SK-N-SH (cell line): ENCODE measurements around the gene PEDS1. TPM values are rescaled to one million over a fixed set of nuclear protein-coding genes. Genes with fewer than 3 reads are reported as not detected.

Source experiments
- CTCF ChIA-PET: fragments of 300-600, 350-600 bp; formaldehyde crosslinking; extraction: SDS; loops from one replicate; lab custom pipeline; 2021; lab: Yijun Ruan, JAX
- POLR2A ChIA-PET: fragments of 350-600 bp; sonication (Branson Sonifier 250); formaldehyde crosslinking; extraction: SDS; loops from one replicate; lab custom pipeline; 2020; ENCODE audit warnings: antibody characterized with exemption, inconsistent platforms; lab: Yijun Ruan, JAX
- DNase-seq: peaks from one replicate; pipeline ENCODE4 v3.0.0; 2012
- H2AFZ ChIP-seq: fragments of 200-600 bp; sonication (generic); 2 replicates; pipeline ENCODE4 v1.8.1; 2016; ENCODE audit warnings: antibody characterized with exemption, mild to moderate bottlenecking, low read depth
- H3F3A ChIP-seq: fragments of 200-600 bp; sonication (generic); replicated peaks from 2 replicates; pipeline ENCODE3; 2016; ENCODE audit warnings: antibody characterized with exemption, mild to moderate bottlenecking; ENCODE audit not compliant: insufficient read depth
- H3K27ac ChIP-seq, 2 experiments: fragments of 200-500 bp in 1 of 2; fragments of 200-600 bp in 1 of 2; sonication (Bioruptor generic) in 1 of 2; sonication (generic), shearing (Covaris generic) in 1 of 2; 2 replicates each; pipeline versions ENCODE4 v1.5.1 to v1.6.1; 2014 to 2016; ENCODE audit warnings: low read depth in 2 of 2, inconsistent platforms in 1 of 2, low read length in 1 of 2, mild to moderate bottlenecking in 1 of 2, mixed read lengths in 1 of 2
- H3K27me3 ChIP-seq: fragments of 200-600 bp; sonication (generic), shearing (Covaris generic); 2 replicates; pipeline ENCODE4 v1.6.1; 2016; ENCODE audit warnings: mixed run types; ENCODE audit not compliant: insufficient read depth
- H3K36me3 ChIP-seq, 2 experiments: fragments of 200-500 bp in 1 of 2; fragments of 200-600 bp in 1 of 2; sonication (Bioruptor generic) in 1 of 2; sonication (generic) in 1 of 2; replicated peaks in 1 of 2; 2 replicates each; pipeline versions ENCODE3 to v1.5.1; 2014 to 2016; ENCODE audit warnings: low read length in 1 of 2, mild to moderate bottlenecking in 1 of 2; ENCODE audit not compliant: insufficient read depth in 2 of 2, control insufficient read depth in 1 of 2
- H3K4me1 ChIP-seq, 2 experiments: fragments of 200-500 bp in 1 of 2; fragments of 200-600 bp in 1 of 2; sonication (Bioruptor generic) in 1 of 2; sonication (generic), shearing (Covaris generic) in 1 of 2; 2 replicates each; pipeline versions ENCODE4 v1.5.1 to v1.6.1; 2014 to 2016; ENCODE audit warnings: low read depth in 1 of 2, low read length in 1 of 2, mixed run types in 1 of 2; ENCODE audit not compliant: insufficient read depth in 2 of 2, control insufficient read depth in 1 of 2
- H3K4me2 ChIP-seq: fragments of 200-600 bp; sonication (generic), shearing (Covaris generic); 2 replicates; pipeline ENCODE4 v1.6.1; 2017; ENCODE audit warnings: mixed run types
- H3K4me3 ChIP-seq, 2 experiments: fragments of 200-500 bp in 1 of 2; fragments of 200-600 bp in 1 of 2; sonication (Bioruptor generic) in 1 of 2; sonication (generic), shearing (Covaris generic) in 1 of 2; 2 replicates each; pipeline versions ENCODE4 v1.5.1 to v1.8.1; 2014 to 2016; ENCODE audit warnings: low read depth in 2 of 2, inconsistent platforms in 1 of 2, low read length in 1 of 2, mild to moderate bottlenecking in 1 of 2, mixed read lengths in 1 of 2, moderate library complexity in 1 of 2
- H3K79me2 ChIP-seq: fragments of 200-600 bp; sonication (generic); 2 replicates; pipeline ENCODE4 v1.8.1; 2017; ENCODE audit warnings: mild to moderate bottlenecking; ENCODE audit not compliant: insufficient read depth
- H3K9ac ChIP-seq: fragments of 200-600 bp; sonication (generic); 2 replicates; pipeline ENCODE4 v1.6.1; 2017; ENCODE audit warnings: mixed run types
- H3K9me2 ChIP-seq: fragments of 200-600 bp; sonication (generic); 2 replicates; pipeline ENCODE4 v1.6.1; 2017; ENCODE audit warnings: mixed run types
- H3K9me3 ChIP-seq: fragments of 200-600 bp; sonication (generic); 2 replicates; pipeline ENCODE4 v1.6.1; 2017; ENCODE audit warnings: mixed run types, mild to moderate bottlenecking, moderate library complexity
- H4K20me1 ChIP-seq: fragments of 200-600 bp; sonication (generic); 2 replicates; pipeline ENCODE4 v1.6.1; 2017; ENCODE audit warnings: mild to moderate bottlenecking, mixed run types; ENCODE audit not compliant: insufficient read depth
- FOXJ3 ChIP-seq: sonication (generic); formaldehyde crosslinking; IDR thresholded peaks from 2 replicates; pipeline ENCODE4 v1.5.1; 2020; ENCODE audit warnings: mild to moderate bottlenecking, missing genetic modification reagents
- GATA2 ChIP-seq: sonication (generic); formaldehyde crosslinking; IDR thresholded peaks from 2 replicates; pipeline ENCODE4 v1.5.0; 2020; ENCODE audit warnings: mild to moderate bottlenecking, missing genetic modification reagents
- MEF2A ChIP-seq: IDR thresholded peaks from 2 replicates; pipeline ENCODE4 v1.4.0; 2012; ENCODE audit warnings: low read depth, borderline replicate concordance
- MXI1 ChIP-seq: IDR thresholded peaks from 2 replicates; pipeline ENCODE4 v1.6.1; 2012; ENCODE audit warnings: mild to moderate bottlenecking, low read depth, low read length, improper control_type of control experiment
- NRF1 ChIP-seq: IDR thresholded peaks from 2 replicates; pipeline ENCODE4 v1.6.1; 2012; ENCODE audit warnings: low read depth, mild to moderate bottlenecking, low read length
- RCOR1 ChIP-seq: fragments of 150-350 bp; IDR thresholded peaks from 2 replicates; pipeline ENCODE4 v1.6.1; 2017; ENCODE audit warnings: antibody characterized with exemption, low read length
- REST ChIP-seq: IDR thresholded peaks from 2 replicates; pipeline ENCODE4 v1.6.1; 2012; ENCODE audit warnings: mild to moderate bottlenecking, low read depth, low read length, moderate library complexity
- RFX5 ChIP-seq: IDR thresholded peaks from 2 replicates; pipeline ENCODE4 v1.6.1; 2012; ENCODE audit warnings: mild to moderate bottlenecking, improper control_type of control experiment, low read length
- SMC3 ChIP-seq: IDR thresholded peaks from 2 replicates; pipeline ENCODE4 v1.6.1; 2012; ENCODE audit warnings: low read depth, low read length, improper control_type of control experiment
- TAF1 ChIP-seq: IDR thresholded peaks from 2 replicates; pipeline ENCODE4 v1.6.1; 2012; ENCODE audit warnings: low read depth, mild to moderate bottlenecking, low read length, moderate library complexity, borderline replicate concordance
- TCF12 ChIP-seq: IDR thresholded peaks from 2 replicates; pipeline ENCODE4 v1.4.0; 2012
- USF1 ChIP-seq: IDR thresholded peaks from 2 replicates; pipeline ENCODE4 v1.4.0; 2012; ENCODE audit warnings: low read depth, borderline replicate concordance
- ZBTB33 ChIP-seq: IDR thresholded peaks from 2 replicates; pipeline ENCODE4 v1.4.0; 2012; ENCODE audit warnings: low read depth, borderline replicate concordance
- WGBS: methylation state at CpG from one replicate; pipeline ENCODE4 v1.1.6; 2017; ENCODE audit warnings: low lambda C conversion rate; 5-methylcytosine and 5-hydroxymethylcytosine counted together
- polyA plus RNA-seq, 3 experiments: library from polyadenylated mRNA; depleted of rRNA; stranded (reverse); fragments of >200 nt; gene quantifications; 2 replicates each; pipeline ENCODE4 v1.2.3, GENCODE V29; 2012

Gene PEDS1
- polyA plus RNA-seq, 1 of the 3 experiments (the other 2 are of a cell fraction): 18.3 TPM

GRCh38 chr20:50182346-50182745, 28.8 kb upstream of the PEDS1 start:
- H4K20me1 ChIP-seq: no peaks in the 10 kb centered on the region
- H3K4me1 ChIP-seq: peaks cover 0 to 2% of the 10 kb centered on the region in 2 experiments; a peak in 1 of 4 replicates
- WGBS: 89% methylated on average over 2 of the region's 2 CpGs
- no peaks in the 10 kb centered on the region for H3K9me3 ChIP-seq
- CTCF ChIA-PET: interaction anchor here (1.0 to 15.3 kb wide), 6 partner anchors 13 to 394 kb away, joined by 3 to 281 read pairs (median 56); no protein-coding TSS in a partner anchor
- POLR2A ChIA-PET: no interaction called here
- no peaks in the 10 kb centered on the region for H3K9me2 ChIP-seq
- H3K79me2 ChIP-seq: no peaks in the 10 kb centered on the region; the same call in 1 of the 2 replicates
- H3F3A ChIP-seq: peaks cover 5% of the 10 kb centered on the region
- no peak for TF ChIP-seq MEF2A
- no peak for TF ChIP-seq ZBTB33
- TF ChIP-seq REST: no peak
- no peak for TF ChIP-seq RFX5
- no peak for TF ChIP-seq TCF12
- TF ChIP-seq SMC3: no peak
- no peak for TF ChIP-seq GATA2 (CRISPR knock-in tag)
- no peak for TF ChIP-seq NRF1
- no peak for TF ChIP-seq USF1
- TF ChIP-seq RCOR1: no peak
- no peak for TF ChIP-seq MXI1
- no peak for TF ChIP-seq TAF1
- no peak for TF ChIP-seq FOXJ3 (CRISPR knock-in tag)
- TF ChIP-seq, all 33 proteins: peak for 0
- Histone ChIP-seq H3K4me3 (no peak overlapping the region), H3K36me3 (no peaks in the 10 kb centered on the region), H3K4me2 (no peak overlapping the region), H3K27ac (no peak overlapping the region), H3K27me3 (no peaks in the 10 kb centered on the region), H3K9ac (no peak overlapping the region), H2AFZ (no peak overlapping the region)
- DNase-seq: no peak
